ENCODE results near the gene ADAMTSL1. TPM values are rescaled to one million over a fixed set of nuclear protein-coding genes. Genes with fewer than 3 reads are reported as not detected.

ADAMTSL1 gene
- total RNA-seq, 1 experiment from 2014 or later, result 1.2 TPM

DNA sequence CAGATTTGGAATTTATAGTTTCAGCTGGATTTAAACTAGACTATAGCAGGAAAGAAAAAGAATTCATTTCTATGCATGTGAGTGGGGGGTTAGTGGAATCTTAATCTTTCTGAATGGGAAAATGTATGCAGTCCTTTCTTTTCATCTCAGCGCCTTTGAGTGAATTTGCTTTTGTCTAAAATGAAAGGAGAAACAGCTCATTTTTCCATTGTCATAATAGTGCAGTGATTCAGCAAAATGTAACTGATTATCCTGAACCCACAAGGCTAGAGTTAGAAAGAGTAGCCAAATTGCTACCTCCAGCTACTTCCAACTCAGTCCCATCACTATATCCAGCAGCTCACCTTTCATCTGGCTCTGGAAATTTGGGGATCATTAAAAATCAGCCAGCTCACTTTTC is 134.4 kb downstream of the ADAMTSL1 start:
- no peaks in the 10 kb centered on the region for H3K79me1 ChIP-seq (ENCODE audit: insufficient read depth, low read depth, low read length, poor library complexity, severe bottlenecking)
- no peak overlapping the region for H2BK12ac ChIP-seq (ENCODE audit: insufficient read length, low read depth, low read length)
- DNase-seq, result no peak
- TF ChIP-seq, protein P1, sequence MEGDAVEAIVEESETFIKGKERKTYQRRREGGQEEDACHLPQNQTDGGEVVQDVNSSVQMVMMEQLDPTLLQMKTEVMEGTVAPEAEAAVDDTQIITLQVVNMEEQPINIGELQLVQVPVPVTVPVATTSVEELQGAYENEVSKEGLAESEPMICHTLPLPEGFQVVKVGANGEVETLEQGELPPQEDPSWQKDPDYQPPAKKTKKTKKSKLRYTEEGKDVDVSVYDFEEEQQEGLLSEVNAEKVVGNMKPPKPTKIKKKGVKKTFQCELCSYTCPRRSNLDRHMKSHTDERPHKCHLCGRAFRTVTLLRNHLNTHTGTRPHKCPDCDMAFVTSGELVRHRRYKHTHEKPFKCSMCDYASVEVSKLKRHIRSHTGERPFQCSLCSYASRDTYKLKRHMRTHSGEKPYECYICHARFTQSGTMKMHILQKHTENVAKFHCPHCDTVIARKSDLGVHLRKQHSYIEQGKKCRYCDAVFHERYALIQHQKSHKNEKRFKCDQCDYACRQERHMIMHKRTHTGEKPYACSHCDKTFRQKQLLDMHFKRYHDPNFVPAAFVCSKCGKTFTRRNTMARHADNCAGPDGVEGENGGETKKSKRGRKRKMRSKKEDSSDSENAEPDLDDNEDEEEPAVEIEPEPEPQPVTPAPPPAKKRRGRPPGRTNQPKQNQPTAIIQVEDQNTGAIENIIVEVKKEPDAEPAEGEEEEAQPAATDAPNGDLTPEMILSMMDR (conservative IDR thresholded peaks at IDR 0.05), result no peak
- H4K20me1 ChIP-seq (ENCODE audit: control insufficient read depth, insufficient read depth, insufficient read length), result no peaks in the 10 kb centered on the region
- H3K27me3 Mint-ChIP-seq (ENCODE audit: low read depth), result no peaks in the 10 kb centered on the region
- no peak overlapping the region for H2BK15ac ChIP-seq (ENCODE audit: low read depth, low read length)
- H4K91ac ChIP-seq (ENCODE audit: insufficient read length, low read depth, low read length), result no peak overlapping the region
- no peak overlapping the region for H3K56ac ChIP-seq (ENCODE audit: insufficient read length, low read depth, low read length)
- H4K8ac ChIP-seq (replicated peaks; ENCODE audit: insufficient read length, low read depth, low read length), result no peak overlapping the region
- H3K27me3 ChIP-seq (ENCODE audit: insufficient read depth, low read length), result no peaks in the 10 kb centered on the region
- H3K14ac ChIP-seq (ENCODE audit: insufficient read depth, low read length), result no peak overlapping the region
- H3K27ac ChIP-seq (ENCODE audit: insufficient read length, low read depth, low read length), result no peak overlapping the region
- H2BK20ac ChIP-seq (ENCODE audit: low read depth, low read length, poor library complexity, severe bottlenecking), result no peak overlapping the region
- no peak overlapping the region for H2AFZ ChIP-seq (ENCODE audit: low read length)
- H3T11ph ChIP-seq (ENCODE audit: low read length), result no peak overlapping the region
- H2BK5ac ChIP-seq (ENCODE audit: insufficient read length, low read length), result no peak overlapping the region
- H3K27ac Mint-ChIP-seq, result no peak overlapping the region
- no peak overlapping the region for H3K9ac ChIP-seq (ENCODE audit: extremely low read depth, insufficient read length, low read length)
- H3K23ac ChIP-seq (ENCODE audit: insufficient read length, low read depth, low read length), result no peak overlapping the region
- no peaks in the 10 kb centered on the region for H3K23me2 ChIP-seq (ENCODE audit: insufficient read length, low read depth, low read length, poor library complexity, severe bottlenecking)
- no peak overlapping the region for H3K4me3 Mint-ChIP-seq
- no peak overlapping the region for H2BK120ac ChIP-seq (ENCODE audit: low read depth, low read length, poor library complexity, severe bottlenecking)
- no peak overlapping the region for H2AK5ac ChIP-seq (ENCODE audit: insufficient read length, low read length)
- H4K5ac ChIP-seq (ENCODE audit: insufficient read length, low read depth, low read length), result no peak overlapping the region
- no peaks in the 10 kb centered on the region for H3K9me3 ChIP-seq (ENCODE audit: control insufficient read depth, low read depth, low read length)
- WGBS (ENCODE audit: extremely low coverage, insufficient read length, low lambda C conversion rate), result no CpG with 5 or more reads among the region's 1 CpG
- H3K36me3 Mint-ChIP-seq (ENCODE audit: insufficient read depth in 1 of 3, low read depth in 3 of 3), result peaks cover 4 to 7% (median 6%) of the 10 kb centered on the region in 3 experiments; a peak in 5 of 7 replicates
- no peak overlapping the region for H3K4me2 ChIP-seq (ENCODE audit: insufficient read depth, insufficient read length, low read length)
- no peak overlapping the region for H3K18ac ChIP-seq (ENCODE audit: insufficient read length, low read depth, low read length)
- peaks cover 8% of the 10 kb centered on the region; the same call in 1 of the 2 replicates for H3K4me1 ChIP-seq (ENCODE audit: insufficient read depth, low read length)
- peaks cover 27 to 38% of the 10 kb centered on the region in 2 experiments for H3K4me1 Mint-ChIP-seq
- no peak overlapping the region for H3K4ac ChIP-seq (ENCODE audit: low read depth, low read length)
- peaks cover 4 to 7% of the 10 kb centered on the region in 2 experiments; a peak in 4 of 5 replicates for H3K9me3 Mint-ChIP-seq
- no peaks in the 10 kb centered on the region for H3K79me2 ChIP-seq (ENCODE audit: insufficient read depth, low read length)

Measured in H9 (cell line).